Measurements from ENCODE around the gene CCNY. TPM values are rescaled to one million over a fixed set of nuclear protein-coding genes. Genes with fewer than 3 reads are reported as not detected.
"Not testable (repeated sequence)": the region's sequence is repeated elsewhere in the genome, so short reads cannot be mapped to it uniquely, and the experiment has no call there.

Gene CCNY
- total and polyA plus RNA-seq, 2 donors (not counting 1 experiment from before 2014, with no cell fraction given): 34.1 to 64.9 TPM

DNA sequence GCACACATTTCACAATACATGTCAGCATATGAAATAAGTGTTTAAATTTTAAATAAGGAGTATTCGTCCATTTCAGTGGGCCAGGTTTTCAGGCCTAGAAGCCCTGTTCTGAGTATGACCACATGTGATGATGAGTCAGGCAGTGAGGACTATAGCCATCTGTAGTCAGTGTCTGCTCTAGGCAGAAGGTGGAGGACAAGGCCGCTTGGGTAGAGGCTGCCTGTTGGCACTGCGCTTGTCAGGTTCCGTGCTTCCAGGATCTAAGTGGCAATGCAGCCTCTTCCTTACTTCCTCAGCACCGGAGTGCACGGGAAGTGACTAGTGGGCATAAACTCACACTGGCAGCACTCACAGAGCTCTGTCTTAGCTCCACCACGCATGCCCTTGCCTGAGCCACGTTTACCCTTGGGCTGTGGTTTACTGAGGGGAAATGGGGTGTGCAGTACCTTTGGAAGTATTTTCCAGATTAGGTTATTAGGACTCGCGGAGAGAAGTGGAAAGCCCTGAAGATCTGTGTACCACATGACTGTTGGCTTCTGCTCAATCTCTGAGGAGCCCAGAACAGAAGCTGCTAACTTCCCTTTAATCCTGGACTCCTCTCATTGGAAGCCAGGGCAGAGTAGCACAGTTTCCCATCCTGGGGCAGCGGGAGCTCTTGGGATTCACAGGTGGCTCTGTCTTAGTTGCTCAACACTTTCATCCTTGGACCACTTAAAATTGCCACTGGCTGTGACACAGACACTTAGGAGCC lies 181.3 kb downstream of the CCNY start:
- Histone ChIP-seq H2AFZ (ENCODE audit: insufficient read depth, low read depth, low read length, poor library complexity, severe bottlenecking) (no peak overlapping the region), H3K27ac (ENCODE audit: low read length in 2 of 2) (no peak overlapping the region), H3K36me3 (replicated peaks in 1 of 2; ENCODE audit: control extremely low read depth in 1 of 2, control insufficient read depth in 1 of 2, extremely low read depth in 1 of 2, insufficient read depth in 2 of 2, low read length in 1 of 2) (peaks cover 2 to 3% of the 10 kb centered on the region in 2 experiments), H3K4me3 (ENCODE audit: control extremely low read depth in 1 of 5, extremely low read depth in 1 of 5, insufficient read depth in 1 of 5, low read depth in 2 of 5, low read length in 4 of 5) (no peak overlapping the region), H3K9ac (ENCODE audit: low read length) (no peak overlapping the region), H3K79me2 (ENCODE audit: control insufficient read depth, insufficient read depth, low read length) (peaks cover 19% of the 10 kb centered on the region), H3K4me1 (ENCODE audit: control insufficient read depth in 2 of 2, insufficient read depth in 2 of 2, low read length in 2 of 2) (peaks cover 17 to 19% of the 10 kb centered on the region in 2 donors), H3K27me3 (replicated peaks in 1 of 4; ENCODE audit: control extremely low read depth in 1 of 4, control insufficient read depth in 3 of 4, insufficient read depth in 4 of 4, low read length in 3 of 4) (no peaks in the 10 kb centered on the region), H3K9me3 (ENCODE audit: control extremely low read depth in 1 of 3, control insufficient read depth in 2 of 3, insufficient read depth in 1 of 3, low read length in 2 of 3) (no peaks in the 10 kb centered on the region), H4K20me1 (ENCODE audit: control insufficient read depth, insufficient read depth, low read length, poor library complexity, severe bottlenecking) (no peaks in the 10 kb centered on the region), H3K4me2 (replicated peaks; ENCODE audit: low read depth, low read length, poor library complexity, severe bottlenecking) (no peak overlapping the region)
- intact Hi-C loops (cut with micrococcal nuclease): no loop called here
- ATAC-seq (ENCODE audit: low read depth) (no peak), DNase-seq (no peak)
- ChIA-PET POLR2A (no interaction called here), CTCF (interaction anchor here (0.9 kb wide), 1 partner anchor 280 kb away, joined by 3 read pairs; no protein-coding TSS in a partner anchor)
- no peak overlapping the region for H3K4me3 Mint-ChIP-seq
- H3K27me3 Mint-ChIP-seq: no peaks in the 10 kb centered on the region
- TF ChIP-seq, protein P1, sequence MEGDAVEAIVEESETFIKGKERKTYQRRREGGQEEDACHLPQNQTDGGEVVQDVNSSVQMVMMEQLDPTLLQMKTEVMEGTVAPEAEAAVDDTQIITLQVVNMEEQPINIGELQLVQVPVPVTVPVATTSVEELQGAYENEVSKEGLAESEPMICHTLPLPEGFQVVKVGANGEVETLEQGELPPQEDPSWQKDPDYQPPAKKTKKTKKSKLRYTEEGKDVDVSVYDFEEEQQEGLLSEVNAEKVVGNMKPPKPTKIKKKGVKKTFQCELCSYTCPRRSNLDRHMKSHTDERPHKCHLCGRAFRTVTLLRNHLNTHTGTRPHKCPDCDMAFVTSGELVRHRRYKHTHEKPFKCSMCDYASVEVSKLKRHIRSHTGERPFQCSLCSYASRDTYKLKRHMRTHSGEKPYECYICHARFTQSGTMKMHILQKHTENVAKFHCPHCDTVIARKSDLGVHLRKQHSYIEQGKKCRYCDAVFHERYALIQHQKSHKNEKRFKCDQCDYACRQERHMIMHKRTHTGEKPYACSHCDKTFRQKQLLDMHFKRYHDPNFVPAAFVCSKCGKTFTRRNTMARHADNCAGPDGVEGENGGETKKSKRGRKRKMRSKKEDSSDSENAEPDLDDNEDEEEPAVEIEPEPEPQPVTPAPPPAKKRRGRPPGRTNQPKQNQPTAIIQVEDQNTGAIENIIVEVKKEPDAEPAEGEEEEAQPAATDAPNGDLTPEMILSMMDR (IDR thresholded peaks at IDR 0.05): no peak
- no peak for TF ChIP-seq EZH2 (IDR thresholded peaks at IDR 0.05; ENCODE audit: borderline replicate concordance, insufficient read depth, low read depth, low read length, poor library complexity, severe bottlenecking)
- peaks cover 41% of the 10 kb centered on the region for H3K4me1 Mint-ChIP-seq
- peak overlapping the region; percentile 20 for H3K27ac Mint-ChIP-seq
- WGBS (ENCODE audit: insufficient coverage): 76% methylated on average over 7 of the region's 11 CpGs
- H3K9me3 Mint-ChIP-seq (ENCODE audit: insufficient read depth): no peaks in the 10 kb centered on the region

DNA sequence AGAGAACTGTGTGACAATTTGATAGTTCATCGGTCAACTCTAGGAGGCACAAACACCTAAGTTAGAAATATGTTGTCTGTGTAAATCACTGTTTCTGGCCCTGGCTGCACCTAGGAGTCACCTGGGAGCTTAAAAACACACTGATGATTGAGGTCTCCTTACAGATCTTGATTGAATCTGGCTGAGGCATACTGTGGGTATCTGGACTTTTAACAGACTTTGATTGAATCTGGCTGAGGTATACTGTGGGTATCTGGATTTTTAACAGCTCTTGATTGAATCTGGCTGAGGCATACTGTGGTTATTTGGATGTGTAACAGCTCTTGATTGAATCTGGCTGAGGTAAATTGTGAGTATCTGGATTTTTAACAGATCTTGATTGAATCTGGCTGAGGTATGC lies 181.9 kb downstream of the CCNY start:
- H2AFZ ChIP-seq (ENCODE audit: insufficient read depth, low read depth, low read length, poor library complexity, severe bottlenecking); ATAC-seq (ENCODE audit: low read depth); H3K9ac ChIP-seq (ENCODE audit: low read length); H3K4me3 Mint-ChIP-seq; H3K4me3 ChIP-seq (ENCODE audit: control extremely low read depth in 1 of 5, extremely low read depth in 1 of 5, insufficient read depth in 1 of 5, low read depth in 2 of 5, low read length in 4 of 5); H3K9me3 ChIP-seq (ENCODE audit: control extremely low read depth in 1 of 3, control insufficient read depth in 2 of 3, insufficient read depth in 1 of 3, low read length in 2 of 3); H3K36me3 ChIP-seq (replicated peaks in 1 of 2; ENCODE audit: control extremely low read depth in 1 of 2, control insufficient read depth in 1 of 2, extremely low read depth in 1 of 2, insufficient read depth in 2 of 2, low read length in 1 of 2); H3K27me3 Mint-ChIP-seq; H4K20me1 ChIP-seq (ENCODE audit: control insufficient read depth, insufficient read depth, low read length, poor library complexity, severe bottlenecking); H3K9me3 Mint-ChIP-seq (ENCODE audit: insufficient read depth); intact Hi-C loops (cut with micrococcal nuclease); DNase-seq; H3K27me3 ChIP-seq (replicated peaks in 1 of 4; ENCODE audit: control extremely low read depth in 1 of 4, control insufficient read depth in 3 of 4, insufficient read depth in 4 of 4, low read length in 3 of 4); H3K27ac ChIP-seq (ENCODE audit: low read length in 2 of 2); H3K27ac Mint-ChIP-seq; H3K4me2 ChIP-seq (replicated peaks; ENCODE audit: low read depth, low read length, poor library complexity, severe bottlenecking); POLR2A ChIA-PET: not testable (repeated sequence)
- CTCF ChIA-PET: interaction anchor here (0.9 kb wide), 1 partner anchor 280 kb away, joined by 3 read pairs; no protein-coding TSS in a partner anchor
- peaks cover 44% of the 10 kb centered on the region for H3K4me1 Mint-ChIP-seq
- WGBS (ENCODE audit: insufficient coverage): 100% methylated on average over 1 of the region's 1 CpG
- H3K4me1 ChIP-seq (ENCODE audit: control insufficient read depth in 2 of 2, insufficient read depth in 2 of 2, low read length in 2 of 2): peaks cover 21 to 24% of the 10 kb centered on the region in 2 donors
- peaks cover 19% of the 10 kb centered on the region for H3K79me2 ChIP-seq (ENCODE audit: control insufficient read depth, insufficient read depth, low read length)
